Measurements from ENCODE around the gene SMAD5.

The SMAD5 gene

DNA sequence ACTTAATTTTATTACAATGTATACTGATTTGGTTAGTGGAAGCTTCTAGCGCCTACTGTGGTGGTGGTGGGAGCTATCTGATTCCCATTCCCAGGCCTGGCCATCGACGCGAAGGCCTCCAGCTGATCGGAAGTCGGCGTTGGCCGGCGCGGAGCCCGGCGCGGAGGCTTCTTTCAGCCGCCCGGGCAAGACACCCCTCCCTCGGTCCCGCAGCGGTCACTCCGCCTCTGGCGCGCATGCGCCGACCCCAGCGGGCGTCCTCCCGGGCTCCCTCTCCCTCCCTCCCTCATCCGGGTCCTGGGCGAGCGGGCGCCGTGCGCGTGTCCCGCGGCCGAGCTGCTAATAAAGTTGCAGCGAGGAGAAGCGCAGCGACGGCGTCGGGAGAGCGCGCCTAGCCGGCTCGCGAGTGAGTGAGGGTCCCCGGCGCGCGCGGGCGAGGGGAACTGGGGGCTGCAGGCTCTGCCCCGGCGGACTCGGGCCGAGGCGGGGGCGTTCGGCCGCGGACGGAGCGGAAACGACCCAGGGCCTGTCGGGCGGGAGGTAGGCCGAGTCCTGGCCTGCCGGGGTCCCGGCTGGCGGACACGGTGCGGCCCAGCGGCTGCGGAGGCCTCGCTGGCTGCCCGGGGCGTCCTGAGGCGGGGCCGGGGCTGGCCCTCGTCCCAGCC, at the start of gene SMAD5:
SMAD5 (plus strand) TSS at position 289 of the 665 bp plus-strand sequence. CDS start 20,916 bp downstream, outside the sequence.
- DNase-seq (ENCODE audit: low read depth): peak; percentile 95

DNA sequence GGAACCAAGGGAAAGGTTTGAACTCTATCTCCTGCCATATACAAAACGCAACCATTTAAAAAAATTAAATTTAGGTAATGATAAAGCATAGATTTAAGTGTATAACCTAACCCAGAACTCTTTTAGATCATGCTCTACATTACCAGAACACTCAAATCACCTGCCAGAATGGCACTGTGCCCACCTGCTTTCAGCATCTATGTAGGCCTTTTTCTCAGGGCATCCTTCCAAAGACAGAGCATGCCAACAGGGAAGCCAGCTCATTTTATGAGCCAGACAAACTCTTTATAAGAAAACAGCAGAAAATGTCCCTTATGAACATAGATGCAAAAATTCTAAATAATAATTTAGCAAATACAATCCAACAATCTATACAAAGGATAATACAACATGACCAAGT, 47.9 kb upstream of the SMAD5 start:
- no peak for DNase-seq (ENCODE audit: low read depth)

DNA sequence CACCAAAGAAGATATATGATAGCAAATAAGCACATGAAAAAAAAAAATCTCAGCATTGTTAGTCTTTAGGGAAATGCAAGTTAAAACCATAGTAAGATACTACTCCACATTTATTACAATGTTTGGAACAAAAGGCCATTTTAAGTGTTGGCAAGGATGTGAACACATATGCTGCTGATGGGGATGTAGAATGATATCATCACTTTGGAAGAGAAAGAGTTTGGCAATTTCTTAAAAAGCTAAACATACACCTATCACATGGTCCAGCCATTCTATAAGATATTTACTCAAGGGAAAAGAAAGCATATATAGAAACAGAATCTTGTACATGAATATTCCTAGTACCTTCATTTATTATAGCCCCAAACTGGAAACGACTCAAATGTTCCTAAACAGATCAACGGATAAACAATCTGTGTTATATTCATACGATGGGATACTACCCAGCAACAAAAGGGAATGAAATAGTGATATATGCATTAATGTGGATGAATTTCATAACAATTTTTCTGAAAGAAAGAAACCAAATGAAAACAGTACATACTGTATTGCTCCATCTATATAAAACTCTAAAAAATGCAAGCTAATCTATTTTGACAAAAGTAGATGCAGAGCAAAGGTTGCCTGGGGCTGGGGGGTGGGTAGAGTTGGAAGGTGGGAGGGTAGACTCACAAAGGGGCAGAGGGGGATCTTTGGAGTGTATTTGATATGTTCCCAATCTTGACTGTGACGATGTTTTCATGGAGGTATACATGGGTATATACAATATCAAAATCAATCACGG, 45.7 kb upstream of the SMAD5 start:
- no peak for DNase-seq (ENCODE audit: low read depth)

DNA sequence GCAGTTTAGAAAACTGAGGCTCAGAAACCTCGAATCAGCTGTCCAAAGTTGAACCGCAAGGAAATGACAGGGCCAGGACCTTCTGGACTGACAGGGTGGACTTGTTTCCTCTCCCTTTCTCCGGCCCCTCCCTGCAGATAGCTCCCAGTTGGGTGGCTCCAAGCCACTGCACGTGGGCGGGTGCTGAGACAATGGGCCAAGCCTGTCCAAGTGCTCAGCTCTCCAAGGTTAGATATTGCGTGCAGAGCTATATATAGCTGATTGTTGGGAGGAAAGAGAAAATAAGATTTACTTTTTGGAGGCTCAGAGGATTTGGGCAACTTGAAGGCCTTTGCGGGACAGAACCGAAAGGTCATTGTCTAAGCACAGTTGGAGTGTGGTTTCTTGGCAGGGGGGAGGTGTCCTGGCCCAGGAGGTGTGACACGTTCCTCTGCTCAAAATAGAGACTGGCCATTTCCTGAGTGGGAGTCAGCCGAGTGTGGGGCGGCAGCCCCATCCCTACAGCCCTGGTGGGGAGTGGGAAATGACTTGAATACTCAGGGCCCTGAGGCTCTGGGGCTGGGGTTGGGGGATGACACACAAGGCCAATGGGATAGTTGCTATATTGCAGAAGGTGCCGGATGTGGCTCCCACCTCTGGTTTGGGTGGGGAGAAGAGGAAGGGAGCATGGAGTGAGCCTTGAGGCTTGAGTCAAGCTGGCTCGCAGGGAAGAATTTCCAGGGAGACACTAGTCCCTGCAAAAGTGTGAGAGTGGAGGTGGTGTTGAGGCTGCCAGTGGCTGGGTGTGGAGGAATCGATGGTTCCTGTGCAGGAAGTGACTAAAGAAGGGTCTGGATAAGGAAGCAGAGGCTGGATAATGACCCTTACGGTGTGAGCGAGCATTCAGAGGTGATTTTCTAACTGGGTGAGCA, 44.4 kb upstream of the SMAD5 start:
- no peak for DNase-seq (ENCODE audit: low read depth)

DNA sequence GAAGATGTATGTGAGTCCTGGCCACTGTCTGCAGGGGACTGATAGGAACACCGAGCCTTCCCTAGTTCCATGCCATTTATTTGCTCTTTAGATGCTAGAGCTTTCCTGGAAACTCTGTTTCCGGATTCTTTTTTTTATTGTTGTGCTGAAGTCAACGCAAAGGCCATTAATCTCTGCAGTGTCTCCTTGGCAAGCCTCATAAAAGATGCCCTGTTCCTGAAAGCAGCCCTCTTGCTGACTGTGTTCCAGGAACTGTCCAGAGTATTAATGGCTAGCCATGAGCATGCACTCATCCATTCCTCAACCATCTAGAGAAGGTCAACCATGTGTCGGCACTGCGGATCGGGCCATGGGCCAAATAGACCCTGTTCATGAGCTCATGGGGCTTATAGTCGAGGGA, 42.9 kb upstream of the SMAD5 start:
- DNase-seq (ENCODE audit: low read depth): no peak

DNA sequence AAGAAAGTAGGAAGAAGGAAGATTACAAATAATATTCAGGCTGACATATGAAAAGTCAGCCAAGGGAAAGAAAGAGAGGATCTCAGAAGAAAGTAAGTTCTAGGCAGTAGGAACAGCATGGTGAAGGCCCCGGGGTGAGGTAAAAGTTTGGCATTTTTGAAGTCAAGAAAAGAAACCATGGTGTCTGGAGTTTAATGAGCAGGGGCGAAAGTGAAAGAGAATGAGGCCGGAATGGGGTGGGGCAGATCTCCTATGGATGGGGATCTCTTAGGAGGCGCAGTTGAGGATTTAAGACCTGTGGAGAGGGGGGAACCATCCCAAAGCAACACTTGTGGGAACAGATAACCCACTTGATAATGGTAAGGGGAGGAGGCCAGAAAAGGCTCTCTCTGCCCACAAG, 42.3 kb upstream of the SMAD5 start:
- no peak for DNase-seq (ENCODE audit: low read depth)

DNA sequence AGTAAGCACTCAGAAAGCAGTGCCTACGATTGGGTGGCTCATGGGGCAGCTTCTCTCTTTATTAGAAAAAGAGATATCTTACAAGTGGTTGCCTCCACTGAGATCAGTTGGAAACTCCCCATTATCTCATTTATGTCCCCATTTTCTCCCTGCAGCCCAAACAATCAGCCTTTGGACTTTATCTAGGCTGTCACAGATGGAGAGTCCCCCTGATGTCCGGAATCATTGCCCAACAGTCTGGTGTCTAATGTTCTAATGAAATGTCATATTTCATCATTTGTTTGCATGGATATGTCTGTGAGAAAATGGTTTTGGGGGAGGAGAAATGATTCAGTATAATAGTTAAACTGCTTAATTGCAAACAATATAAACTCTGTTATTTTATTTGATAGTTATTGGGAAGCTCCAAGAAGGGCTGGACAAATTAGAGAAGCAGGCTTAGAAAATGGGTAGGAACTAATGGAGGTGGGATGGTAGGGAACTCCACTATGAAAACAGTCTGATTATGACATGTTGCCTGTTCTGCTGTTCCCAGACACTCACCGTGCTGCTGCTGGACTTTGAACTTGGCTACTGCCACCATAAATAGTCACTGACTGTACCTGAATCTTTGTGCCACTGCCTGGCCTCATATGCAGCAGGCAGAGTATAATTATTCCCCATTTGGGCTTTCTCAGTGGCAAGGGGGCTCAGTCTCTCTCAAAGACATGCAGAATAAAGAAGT, 38.3 kb upstream of the SMAD5 start:
- DNase-seq (ENCODE audit: low read depth): no peak

DNA sequence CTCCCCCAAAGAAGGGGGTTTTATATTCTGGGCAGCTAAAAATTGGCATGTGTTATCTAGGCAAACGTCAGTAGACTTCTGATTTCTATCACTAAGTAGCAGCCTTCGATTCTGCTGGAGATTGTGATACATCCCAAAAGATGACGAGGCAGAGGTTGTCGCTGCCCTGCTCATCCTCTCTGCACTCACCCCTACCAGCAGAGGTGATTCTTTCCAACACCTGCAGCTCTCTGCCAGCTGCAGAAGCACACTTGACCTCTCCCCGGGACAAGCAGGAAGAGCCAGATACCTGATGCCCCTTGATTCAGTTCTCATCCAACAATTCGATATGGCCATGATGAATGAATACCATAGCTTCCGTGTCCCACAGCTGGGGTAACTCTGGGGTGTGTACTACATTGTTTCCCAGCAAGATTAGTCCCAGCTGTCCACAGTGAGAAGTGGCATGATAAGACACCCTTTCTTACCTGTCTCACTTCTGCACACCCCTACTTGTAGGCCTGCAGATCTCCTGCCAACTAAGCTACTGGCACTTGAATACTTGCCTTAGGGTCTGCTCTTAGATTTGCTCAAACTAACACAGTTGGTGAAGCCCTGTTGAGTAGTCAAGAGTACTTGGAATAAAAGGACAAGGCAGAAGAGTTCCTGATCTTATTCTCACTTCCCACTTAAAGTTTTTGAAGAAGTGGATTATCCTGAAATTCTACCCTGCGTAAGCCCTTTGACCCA, 37.6 kb upstream of the SMAD5 start:
- DNase-seq (ENCODE audit: low read depth): no peak

DNA sequence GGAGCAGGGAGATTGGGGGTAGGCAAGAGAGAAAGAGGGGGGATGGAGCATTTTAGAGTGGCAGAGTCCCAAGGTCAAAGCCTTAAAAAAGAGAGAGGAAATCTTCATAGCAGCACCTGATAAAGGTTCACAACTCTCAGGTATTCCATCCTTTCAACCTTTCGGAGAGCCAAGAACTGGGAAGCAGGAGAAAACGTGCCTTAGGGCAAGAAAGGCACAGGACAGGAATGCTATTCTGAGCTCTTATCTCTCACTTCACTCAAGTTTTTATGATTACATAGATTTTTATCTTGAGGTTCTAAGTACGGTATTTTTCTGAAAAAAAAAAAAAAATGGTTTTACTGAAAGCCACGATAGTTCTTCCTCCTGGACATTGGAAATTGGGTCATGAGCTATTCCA, 34.5 kb upstream of the SMAD5 start:
- DNase-seq (ENCODE audit: low read depth): no peak

DNA sequence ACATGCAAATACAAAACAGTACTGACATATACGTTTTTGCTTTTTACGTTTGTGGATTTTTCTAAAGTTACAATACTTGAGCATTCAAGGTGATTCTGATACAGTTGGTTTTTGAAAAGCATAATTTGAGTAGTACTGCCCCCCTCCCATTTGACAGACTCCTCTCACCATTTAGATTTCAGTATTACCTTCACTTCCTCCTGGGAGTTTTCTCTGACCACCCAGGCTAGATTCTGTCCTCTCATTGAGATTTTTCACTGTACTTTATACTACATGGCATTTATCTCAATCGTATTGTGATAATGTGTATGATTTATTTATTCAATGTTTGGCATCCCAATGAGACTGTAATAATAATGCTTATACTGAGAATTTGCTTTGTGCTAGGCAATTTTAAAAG, 32.8 kb upstream of the SMAD5 start:
- DNase-seq (ENCODE audit: low read depth): no peak

DNA sequence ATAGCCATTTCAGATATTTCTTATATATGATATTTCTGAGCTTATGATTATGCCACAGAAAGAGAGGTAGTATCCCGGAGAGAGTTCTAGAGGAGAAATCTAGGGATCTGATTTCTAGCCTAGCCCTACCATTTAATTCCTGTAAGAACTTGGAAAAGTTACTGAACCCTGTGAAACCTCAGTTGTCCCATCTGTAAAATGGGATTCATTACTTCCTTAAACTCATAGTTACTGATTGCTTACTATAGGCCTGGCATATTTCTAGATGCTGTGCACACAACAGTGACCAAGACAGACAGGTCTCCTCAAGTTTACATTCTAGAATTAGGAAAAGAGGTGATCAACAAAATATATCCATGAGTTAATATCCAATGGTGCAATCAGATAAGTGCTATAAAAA, 30.8 kb upstream of the SMAD5 start:
- no peak for DNase-seq (ENCODE audit: low read depth)

DNA sequence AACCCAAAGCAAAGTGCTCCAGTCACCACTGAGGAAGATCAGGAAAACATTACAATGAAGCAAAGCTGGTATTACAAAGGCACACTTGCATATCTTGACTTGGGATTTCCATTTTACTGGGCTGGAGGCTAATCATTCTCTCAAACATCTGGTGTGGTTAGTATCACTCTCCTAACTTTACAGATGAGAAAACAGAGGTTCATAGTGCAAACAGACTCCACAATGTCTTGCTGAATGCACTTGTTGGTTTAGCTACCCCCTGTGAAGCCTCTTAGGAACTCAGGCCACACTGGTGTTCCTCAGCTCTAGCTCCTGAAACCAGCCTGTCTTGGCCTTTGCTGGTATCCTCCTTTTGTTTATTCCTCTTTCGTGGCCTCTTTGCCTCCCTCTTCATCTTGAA, 29.5 kb upstream of the SMAD5 start:
- no peak for DNase-seq (ENCODE audit: low read depth)

DNA sequence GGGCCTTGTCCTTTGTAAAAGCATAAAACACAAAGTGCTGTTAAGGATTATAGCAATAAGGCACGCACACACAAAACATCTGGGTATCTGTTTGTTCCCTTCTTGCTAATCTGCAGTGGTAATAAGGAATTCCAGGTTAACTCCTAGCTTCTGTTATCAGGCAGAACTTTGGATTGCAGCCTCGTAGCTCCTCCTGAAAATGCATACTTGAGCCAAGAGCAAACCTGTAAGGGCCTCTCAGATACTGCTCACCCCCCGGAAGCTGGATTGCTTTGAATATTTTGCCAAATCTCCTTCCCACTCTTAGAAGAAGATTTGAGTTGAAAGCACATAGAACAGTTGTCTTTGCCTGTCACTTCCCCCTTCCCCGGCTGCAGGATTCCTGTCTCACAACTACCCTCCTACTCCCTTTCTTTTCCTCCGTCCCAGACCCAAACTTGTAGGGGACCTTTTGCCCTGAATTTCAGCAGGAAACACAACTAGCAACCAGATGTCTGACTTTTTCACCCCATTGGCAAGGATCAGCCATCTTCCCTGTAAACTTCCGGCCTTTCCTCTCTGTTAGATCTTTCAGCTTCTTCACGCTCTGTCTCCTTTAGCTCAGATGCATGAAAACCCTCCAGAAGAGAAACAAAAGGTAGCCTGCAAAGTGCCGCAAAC, 28.2 kb upstream of the SMAD5 start:
- no peak for DNase-seq (ENCODE audit: low read depth)

DNA sequence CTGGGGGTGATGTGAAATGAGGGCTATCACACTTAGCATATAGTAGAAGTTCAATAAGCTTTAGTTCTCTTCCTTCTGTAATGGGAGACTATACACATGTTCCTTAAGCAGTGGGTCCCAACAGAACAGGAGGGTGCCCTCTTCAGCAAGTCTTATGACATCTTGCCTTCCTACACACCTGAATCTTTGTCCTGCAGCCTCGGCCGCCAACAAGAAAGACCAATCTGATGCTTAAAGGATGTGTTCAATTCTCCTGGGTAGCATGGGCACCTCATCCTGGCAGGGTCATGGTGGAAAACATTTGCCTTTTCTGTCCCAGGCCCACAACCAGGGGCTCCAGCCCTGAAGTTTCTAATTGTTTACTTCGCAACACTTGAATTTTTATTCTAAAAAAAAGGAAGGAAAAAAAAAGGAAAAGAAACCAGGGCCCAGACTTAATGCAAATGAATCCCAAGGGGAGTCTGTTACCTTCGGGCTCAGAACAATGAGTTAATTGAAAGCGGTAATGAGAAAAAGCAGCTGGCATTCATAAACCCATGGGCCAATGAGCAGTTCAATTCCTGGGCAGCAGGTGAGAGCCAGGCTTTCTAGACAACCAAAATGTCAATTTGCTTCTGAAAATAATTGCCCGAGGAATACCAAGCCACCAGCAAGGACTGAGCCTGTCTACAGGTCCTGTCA, 26.2 kb upstream of the SMAD5 start:
- no peak for DNase-seq (ENCODE audit: low read depth)

DNA sequence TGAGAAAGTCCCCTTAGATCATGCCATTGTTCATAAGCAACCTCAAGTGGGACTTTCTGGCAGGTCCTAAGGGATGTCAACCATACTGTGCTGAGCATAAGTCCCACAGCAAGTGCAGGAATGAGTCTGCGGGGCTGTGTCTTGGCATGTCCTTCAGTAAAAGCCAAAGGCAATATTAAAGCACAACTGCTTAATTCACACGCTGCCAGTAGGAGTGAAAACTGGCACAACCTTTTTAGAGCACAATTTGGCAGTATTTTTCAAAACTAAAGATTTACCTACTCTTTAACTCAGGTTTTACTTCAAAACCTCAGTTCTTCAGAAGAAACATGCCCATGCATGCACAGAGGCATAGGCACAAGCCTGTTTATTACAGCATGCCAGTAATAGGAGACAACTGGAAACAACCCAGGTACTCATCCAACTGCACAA, 24.4 kb upstream of the SMAD5 start:
- no peak for DNase-seq (ENCODE audit: low read depth)

DNA sequence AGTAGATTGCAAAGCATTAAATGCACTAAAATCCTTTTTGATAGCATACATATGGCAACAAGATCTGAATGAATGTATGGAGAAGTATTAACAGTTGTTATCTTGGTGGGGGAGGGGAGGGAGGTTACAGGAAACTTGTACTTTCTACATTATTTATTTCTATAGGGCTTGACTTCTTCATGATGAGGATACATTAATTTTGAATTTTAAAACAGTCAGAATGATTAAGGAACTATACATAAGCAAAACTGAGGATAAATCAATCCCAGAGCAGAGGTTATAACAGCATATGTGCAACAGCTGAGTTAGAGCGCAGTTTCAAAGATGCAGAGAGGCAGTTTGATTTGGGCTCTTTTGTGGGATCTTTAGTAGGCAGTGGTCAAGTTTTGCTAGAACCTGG, 23.9 kb upstream of the SMAD5 start:
- no peak for DNase-seq (ENCODE audit: low read depth)

DNA sequence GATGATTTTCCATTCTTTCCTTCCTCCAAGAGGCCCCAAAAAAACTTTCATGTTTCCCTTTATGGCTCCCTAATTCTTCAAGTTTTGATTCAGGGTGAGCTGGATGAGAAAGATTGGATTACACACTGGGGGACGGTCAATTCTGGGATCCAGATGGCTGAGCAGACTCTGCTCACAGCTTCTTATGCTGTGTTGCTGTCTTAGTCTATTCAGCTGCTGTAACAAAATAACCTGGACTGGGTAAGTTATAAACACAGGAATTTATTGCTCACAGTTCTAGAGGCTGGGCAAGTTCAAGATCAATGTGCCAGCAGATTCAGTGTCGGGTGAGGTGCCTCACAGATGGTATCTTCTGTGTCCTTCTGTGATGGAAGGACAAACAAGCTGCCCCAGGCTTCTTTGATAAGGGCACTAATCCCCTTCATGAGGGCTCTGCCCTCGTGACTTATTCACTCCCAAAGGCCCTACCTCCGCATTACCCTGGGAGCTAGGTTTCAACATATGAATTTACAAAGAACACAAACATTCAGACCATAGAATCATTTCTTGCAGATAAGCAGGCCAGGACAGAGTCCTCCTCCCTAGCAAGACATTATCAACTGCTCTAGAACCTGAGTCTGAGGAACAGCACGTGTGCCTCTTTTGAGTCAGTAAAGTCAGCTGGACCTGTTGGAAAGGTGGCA, 23.1 kb upstream of the SMAD5 start:
- DNase-seq (ENCODE audit: low read depth): no peak

DNA sequence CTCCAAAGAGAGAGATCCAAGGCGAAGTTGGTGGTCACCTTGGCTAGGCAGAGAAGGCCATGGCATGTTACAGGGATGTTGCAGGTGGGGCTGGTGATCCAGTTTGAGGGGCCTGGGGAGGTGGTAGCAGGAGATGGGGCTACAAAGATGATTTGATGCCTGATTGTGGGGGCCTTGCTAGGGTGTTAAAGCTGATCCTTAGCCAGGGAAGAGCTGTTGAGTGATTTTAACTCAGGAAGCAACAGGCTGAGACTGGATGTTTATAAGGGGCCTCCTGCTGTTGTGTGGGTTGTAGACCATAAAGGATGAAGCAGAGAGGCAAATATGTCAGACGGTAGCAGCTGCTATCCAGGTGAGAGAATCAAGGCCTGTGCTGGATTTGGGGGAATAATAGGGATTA, 19.0 kb upstream of the SMAD5 start:
- DNase-seq (ENCODE audit: low read depth): no peak

DNA sequence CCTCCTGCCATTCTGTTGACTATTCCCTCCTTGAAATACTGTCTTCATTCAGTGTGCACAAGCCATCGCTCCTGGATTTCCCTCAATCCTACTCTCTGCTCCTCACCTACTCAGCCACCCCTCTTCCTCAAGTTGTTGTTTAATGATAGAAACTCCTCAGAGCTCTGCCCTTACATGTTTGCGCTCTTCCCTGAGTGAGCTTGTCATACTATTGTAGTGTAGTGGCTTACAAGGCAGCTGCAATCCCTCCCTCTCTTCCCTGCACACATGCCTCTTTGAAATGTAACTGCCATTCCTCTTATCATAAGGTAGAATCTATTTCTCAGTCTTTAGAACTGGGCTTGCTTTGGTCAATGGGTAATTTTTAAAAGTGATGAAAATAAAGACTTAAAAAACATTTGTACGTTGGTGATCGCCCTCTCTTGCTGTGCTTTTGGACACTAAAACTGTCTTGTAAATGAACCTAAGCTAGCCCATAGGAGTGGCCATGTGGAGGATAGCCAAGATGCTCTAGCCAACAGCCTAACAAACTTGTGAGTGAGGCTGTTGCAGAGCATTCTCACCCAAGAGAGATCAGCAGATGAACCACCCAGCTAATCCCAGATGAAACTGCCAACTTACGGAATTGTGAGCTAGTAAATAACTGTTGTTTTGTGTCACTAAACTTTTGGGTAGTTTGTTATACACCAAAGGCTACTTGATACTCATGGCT, 18.1 kb upstream of the SMAD5 start:
- no peak for DNase-seq (ENCODE audit: low read depth)
